ENCODE measurements around the gene AJM1.
A peak's percentile ranks its signal among the peaks of the same experiment; 100 is the strongest.

AJM1 gene

DNA sequence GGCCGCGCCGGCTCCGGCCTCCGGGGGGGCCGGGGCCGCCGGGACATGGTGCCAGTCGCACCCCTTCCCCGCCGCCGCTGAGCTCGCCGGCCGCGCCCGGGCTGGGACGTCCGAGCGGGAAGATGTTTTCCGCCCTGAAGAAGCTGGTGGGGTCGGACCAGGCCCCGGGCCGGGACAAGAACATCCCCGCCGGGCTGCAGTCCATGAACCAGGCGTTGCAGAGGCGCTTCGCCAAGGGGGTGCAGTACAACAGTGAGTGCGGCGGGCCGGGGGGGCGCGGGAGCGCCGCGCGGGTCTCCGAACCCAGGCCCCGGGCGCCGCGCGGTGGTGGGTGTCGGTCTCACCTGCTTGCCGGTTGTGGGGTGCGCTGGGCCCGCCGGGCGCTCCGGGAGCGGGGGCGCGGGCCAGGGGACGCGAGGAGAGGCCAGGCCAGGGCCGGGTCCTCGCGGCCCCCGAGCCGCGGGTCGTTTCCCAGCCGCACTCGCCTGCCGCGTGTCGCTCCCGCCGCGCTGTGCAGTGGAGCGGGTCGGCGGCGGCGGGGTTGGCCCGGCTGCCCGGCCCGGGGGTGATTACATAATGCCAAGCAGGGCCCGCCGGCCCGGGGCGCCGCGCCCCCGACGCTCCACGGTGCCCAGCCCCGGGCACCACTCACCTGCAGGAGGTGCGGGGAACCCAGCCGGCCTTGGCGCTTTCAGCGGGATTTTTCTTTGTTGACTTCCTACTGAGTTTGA lies 34.0 kb upstream of the AJM1 start:
- DNase-seq = peak; percentile 50

DNA sequence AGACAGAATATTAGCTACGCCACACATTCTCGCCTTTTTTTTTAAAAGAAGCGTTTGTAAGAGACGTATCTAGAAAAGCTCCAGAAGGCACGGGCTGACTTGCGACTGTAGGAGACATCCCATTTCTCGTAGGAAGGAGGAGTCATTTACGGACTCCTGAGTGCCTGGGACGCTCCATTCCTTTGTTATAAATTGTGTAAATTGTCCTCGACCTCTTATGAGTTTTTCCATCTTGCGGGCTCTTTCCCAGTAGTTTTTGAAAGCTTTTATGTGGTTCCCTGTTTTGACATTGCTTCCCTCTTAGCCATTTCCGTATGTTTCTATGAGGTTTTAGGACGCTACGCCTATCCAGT lies 33.5 kb upstream of the AJM1 start:
- peak; percentile 39 for DNase-seq

DNA sequence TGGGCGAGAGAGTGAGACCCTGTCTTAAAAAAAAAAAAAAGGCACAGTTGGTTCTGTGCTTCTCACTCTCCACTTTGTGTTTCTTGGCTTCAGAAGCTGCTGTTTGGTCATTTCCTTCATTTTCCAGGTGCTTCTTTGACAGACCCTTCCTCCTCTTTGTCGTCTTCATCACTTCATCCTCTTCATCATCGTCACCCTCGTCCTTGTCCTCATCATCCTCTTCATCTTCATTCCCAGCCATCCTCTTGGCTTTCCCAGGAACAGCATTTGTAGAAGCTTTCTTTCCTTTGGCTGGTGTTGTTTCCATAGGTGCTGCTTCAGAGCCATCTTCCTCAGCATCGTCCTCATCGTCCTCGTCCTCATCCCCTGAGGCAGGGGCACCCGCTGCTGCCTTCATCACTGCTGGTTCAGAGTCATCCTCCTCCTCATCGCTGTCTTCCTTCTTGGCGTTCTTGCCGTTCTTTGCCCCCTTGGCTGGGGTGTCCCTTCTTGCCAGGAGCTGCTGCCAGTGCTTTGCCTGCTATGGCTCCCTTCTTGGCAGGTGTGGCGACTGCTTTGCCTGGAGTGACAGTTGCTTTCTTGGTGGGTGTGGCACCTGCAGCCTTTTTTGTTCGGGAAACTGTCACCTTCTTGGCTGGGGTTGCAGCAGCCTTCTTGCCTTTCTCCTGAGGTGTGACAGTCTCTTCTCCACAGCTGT lies 27.4 kb upstream of the AJM1 start:
- no peak for DNase-seq

DNA sequence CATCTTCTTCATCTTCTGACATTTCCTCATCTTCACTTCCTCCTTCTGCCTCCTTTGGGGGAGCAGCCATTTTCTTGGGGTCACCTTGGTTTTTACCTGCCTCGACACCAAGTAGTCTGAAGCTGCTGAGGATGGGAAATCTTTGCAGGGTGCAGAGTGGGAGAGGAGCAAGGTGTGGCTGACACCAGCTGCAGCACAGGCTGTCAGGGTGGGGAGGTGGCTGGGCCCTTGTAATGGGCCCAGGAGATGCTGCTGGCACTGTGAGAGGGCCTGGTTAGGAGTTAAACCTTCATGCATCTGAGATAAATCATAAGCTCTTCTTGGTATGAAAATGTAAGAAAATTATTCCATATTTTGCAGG lies 26.9 kb upstream of the AJM1 start:
- DNase-seq = no peak

- DNase-seq = no peak
These were observed 21.1 kb upstream of the AJM1 start for GRCh38 chr9:136820971-136821825.

- no peak for DNase-seq
These were observed 20.3 kb upstream of the AJM1 start for GRCh38 chr9:136821826-136822544.

GRCh38 chr9:136823136-136824046 lies 18.9 kb upstream of the AJM1 start:
- no peak for DNase-seq

- no peak for DNase-seq
These were observed 17.6 kb upstream of the AJM1 start for GRCh38 chr9:136824496-136825225.

DNA sequence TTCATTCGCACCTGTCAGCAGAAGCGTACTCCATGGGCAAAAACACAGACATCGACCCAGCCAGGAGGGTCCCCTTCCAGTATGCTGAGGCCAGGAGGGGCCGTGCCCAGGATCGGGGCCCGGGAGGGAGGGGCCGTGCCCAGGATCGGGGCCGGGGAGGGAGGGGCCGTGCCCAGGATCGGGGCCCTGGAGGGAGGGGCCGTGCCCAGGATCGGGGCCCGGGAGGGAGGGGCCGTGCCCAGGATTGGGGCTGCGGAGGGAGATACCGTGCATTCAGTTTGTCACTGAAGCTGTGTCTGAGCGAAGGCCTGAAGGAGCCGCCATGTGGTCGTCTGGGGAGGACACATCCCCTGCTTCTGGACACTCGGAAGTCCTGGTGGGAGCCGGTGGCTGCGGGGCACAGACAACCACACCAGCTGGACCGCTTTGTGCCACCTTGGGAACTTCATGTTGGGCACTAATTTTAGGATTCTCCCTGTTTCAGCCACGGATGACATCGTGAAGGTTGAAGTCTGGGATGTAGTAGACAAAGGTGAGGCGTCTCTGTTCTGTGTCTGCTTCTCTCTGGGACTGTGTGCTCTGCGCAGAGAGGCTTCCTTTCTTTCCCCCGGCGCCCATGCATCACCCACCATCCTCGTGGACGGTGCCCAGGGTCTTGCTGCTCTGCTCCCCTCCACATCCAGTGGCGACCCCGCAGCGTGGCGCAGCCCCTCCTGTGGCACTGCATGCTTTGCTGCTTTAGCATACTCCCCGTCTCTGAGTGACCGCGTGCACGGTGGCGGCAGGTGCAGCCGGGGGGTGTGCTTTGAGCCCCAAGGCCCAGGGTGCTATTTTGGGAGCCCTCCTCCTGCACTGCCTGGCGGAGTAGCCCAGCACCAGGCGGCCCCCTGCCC lies 16.7 kb upstream of the AJM1 start:
- DNase-seq = no peak

DNA sequence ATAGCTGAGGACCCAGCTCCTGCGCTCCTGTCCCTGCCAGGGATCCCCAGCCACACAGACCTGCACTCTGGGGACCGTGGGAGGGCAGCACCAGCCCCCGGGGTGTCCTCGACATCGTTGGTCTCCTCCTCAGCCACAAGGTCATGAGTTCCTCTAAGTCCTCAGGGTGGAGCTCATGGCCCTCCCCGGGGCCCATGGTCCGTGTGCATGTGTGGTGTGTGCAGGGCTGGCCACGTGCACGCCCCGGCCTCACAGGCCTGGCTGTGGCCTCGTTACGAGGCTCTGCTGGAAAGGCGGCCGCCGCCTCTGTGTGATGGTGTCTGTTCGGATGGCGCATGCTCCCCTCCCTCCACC lies 16.1 kb upstream of the AJM1 start:
- DNase-seq = no peak

DNA sequence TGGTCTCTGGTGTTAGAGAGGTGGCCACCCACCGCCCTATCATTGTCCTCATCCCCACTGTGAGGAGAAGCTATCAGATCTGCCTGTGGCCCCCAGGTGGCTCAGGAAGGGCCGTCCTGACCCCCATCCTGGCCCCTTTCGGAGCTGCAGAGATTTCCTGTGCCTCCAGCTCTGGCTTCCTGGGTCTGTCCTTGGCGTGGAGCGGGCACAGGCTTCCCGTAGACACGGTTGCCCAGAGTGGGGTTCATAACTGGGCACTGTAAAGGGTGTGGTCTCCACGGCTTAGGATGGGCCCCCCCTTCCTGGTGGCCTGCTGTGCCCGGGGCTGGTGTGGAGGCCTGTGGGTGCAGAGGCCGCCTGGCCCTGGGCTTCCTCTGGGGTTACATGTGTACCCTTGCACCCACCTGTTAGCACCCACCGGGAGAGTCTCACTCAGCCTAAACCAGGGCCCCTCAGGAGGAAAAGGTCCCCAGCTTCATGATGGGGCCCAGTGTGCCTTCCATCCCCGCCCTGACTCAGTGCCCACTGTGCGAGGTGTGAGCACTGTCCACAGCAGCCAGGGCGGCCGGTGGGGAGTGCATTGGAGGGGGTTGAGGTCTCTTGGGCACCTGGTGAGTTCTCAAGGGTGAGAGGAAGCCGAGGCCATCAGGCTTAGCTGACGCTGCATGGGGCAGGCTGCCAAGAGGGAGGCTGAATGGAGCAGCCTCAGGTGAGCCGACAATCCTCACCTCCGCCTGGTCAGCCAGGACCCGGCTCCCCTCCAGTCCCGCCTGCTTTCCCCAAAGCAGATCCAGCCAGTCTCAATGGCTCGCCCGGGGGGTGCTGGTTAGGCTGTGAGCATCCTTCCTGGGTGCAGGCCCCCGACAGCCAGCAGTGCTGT lies 15.3 kb upstream of the AJM1 start:
- no peak for DNase-seq

DNA sequence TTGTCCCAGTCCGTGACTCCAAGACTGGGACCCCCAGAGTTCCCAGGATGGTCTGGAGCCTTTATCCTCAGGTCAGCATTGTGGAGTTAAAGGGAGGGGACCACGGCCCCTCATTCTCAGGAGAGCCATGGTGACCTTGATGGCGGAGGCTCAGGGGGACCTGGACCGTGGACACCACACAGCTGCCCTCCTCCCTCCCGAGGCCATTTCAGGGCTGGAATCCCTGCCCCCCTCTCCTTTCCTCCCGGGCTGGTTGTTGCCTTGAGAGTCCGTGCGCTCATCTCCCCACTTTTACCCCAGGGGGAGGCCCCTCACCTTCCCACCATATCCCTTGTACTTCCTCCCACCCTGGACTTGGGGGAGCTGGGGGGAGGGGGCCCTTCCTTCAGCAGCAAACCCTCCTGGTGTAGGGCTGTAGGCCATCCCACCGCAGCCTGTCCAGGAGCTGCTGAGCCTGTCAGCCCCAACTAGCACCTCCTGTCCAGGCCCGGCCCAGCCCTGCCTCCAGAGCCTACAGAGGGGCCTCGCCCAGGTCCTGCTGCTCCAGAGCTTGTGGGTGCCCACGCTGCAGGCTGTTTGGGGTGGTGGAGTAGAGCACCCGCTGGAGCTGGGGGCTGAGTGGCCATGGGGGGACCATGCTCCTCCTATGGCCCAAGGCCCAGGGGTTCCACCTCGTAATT lies 14.3 kb upstream of the AJM1 start:
- DNase-seq = no peak

GRCh38 chr9:136828474-136829140 lies 13.7 kb upstream of the AJM1 start:
- DNase-seq = no peak

DNA sequence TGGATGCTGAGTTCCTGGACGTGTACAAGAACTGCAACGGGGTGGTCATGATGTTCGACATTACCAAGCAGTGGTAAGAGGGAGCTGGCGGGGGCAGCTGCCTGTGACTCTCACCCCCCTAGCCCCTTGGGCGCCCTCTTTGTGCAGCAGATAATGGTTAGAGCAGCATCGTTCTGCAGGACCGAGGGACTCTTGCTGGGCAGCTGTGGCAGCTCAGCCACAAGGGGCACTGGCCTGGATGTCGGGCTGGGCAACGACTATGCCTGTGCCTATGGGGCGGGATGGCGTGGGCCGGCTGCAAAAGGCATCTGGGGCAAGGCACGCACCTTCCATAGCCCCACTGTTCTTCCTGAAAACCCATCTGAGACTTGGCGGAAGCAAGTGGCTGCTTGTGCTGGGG lies 12.9 kb upstream of the AJM1 start:
- no peak for DNase-seq

DNA sequence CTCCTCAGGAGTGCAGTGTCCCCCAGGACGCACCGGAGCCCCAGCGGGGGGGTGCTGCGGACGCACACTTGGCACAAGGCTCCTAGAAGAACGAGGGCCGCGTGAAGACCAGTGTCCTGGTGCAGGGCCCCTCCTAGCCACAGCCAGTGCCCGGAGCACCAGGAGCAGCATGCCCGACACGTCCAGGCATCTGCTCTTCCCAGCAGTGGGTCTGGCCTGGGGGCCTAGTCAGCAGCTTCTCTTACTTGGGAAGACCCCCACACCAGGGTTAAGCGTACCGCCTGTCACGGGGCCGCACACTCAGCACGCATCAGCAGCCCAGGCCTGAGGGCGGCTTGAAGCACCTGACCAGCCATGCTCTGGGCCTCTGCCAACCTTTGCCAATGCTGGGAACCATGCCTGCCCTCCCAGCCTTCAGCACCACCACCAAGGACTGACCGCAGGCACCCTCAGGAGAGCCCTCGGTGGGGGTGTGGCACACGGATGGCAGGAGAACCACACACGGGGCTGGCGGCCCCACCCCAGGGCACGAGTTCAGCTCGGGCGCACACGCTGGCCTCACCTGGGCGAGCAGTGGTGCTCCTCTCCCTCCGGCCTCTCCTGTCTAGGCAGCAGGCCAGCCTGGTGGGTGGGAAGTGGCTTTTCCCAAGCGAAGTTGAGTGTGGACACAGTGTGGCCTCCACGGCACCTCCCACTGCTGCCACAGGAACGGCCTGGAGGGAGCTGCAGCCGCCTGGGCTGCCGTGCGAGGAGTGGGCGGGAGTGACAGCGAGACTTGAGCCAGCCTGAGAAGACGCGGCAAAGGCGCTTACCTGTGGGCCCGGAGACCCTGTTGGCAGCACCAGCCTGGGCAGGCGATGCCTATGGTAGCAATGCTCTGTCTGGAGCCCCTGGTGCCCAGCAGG lies 12.0 kb upstream of the AJM1 start:
- DNase-seq = no peak

DNA sequence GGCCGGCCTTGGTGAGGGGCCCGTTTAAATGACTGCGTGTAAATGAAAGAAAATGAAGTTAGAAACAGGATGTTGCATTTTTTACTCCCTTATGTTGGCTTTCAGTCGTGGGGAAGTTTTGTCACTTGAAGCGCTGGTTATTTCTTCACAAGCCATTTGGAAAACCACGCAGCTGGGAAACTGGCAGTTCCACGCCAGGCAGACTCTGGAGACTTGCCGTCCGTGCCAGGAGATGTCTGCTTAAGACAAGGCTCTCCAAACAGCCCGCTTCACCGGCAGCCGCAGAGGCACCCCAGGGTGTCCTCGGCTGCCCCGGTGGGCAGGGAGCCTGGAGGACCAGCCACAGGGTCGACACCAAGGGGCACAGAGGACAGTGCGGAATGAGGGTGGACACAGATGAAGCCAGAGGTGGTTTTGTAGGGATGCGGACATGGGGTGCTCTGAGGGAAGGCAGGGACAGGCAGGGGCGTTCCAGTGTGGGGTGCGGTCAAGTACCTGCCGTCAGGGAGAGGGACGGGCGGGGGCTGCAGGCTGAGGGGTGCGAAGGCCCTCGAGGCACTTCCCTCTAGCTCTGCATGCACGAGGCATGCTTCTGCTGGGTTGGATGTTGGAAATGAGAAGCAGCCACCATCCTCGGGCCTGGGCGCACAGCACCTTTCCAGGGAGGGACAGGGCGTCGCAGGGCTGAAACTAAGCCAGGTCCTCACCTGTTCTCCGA lies 11.1 kb upstream of the AJM1 start:
- no peak for DNase-seq
